Measurements from ENCODE around the gene PALMD. TPM values are rescaled to one million over a fixed set of nuclear protein-coding genes. Genes with fewer than 3 reads are reported as not detected.

PALMD gene
- polyA plus RNA-seq (ENCODE audit: insufficient read length in 4 of 4): 10 to 100 TPM in 1 of 4 donors, 1 to 10 TPM in 3; 1.7 to 25.9 (median 3.5) TPM

- DNase-seq (ENCODE audit: low read depth in 4 of 4, low spot score in 3 of 4): no peak
Measured at GRCh38 chr1:99645699-99646531, at the start of gene PALMD. Gene PALMD, plus strand, starts transcription at chr1:99646113. Its CDS starts 205 bp downstream, at chr1:99646318.

GRCh38 chr1:99598738-99599411 lies 47.0 kb upstream of the PALMD start:
- no peak for DNase-seq (ENCODE audit: low read depth in 4 of 4, low spot score in 3 of 4)

- DNase-seq (ENCODE audit: low read depth in 4 of 4, low spot score in 3 of 4): no peak
Measured at GRCh38 chr1:99599678-99600175, 46.2 kb upstream of the PALMD start.

GRCh38 chr1:99600782-99601181 lies 45.1 kb upstream of the PALMD start:
- DNase-seq (ENCODE audit: low read depth in 4 of 4, low spot score in 3 of 4): no peak

- no peak for DNase-seq (ENCODE audit: low read depth in 4 of 4, low spot score in 3 of 4)
Measured at GRCh38 chr1:99601208-99601607, 44.7 kb upstream of the PALMD start.

GRCh38 chr1:99601709-99602403 lies 44.1 kb upstream of the PALMD start:
- DNase-seq (ENCODE audit: low read depth in 4 of 4, low spot score in 3 of 4): no peak

- no peak for DNase-seq (ENCODE audit: low read depth in 4 of 4, low spot score in 3 of 4)
Measured at GRCh38 chr1:99602404-99602969, 43.4 kb upstream of the PALMD start.

- DNase-seq (ENCODE audit: low read depth in 4 of 4, low spot score in 3 of 4): no peak
Measured at GRCh38 chr1:99603699-99604560, 42.0 kb upstream of the PALMD start.

- DNase-seq (ENCODE audit: low read depth in 4 of 4, low spot score in 3 of 4): no peak
Measured at GRCh38 chr1:99606306-99606705, 39.6 kb upstream of the PALMD start.

- no peak for DNase-seq (ENCODE audit: low read depth in 4 of 4, low spot score in 3 of 4)
Measured at GRCh38 chr1:99607590-99607989, 38.3 kb upstream of the PALMD start.

GRCh38 chr1:99608058-99608457 lies 37.9 kb upstream of the PALMD start:
- no peak for DNase-seq (ENCODE audit: low read depth in 4 of 4, low spot score in 3 of 4)

- DNase-seq (ENCODE audit: low read depth in 4 of 4, low spot score in 3 of 4): no peak
Measured at GRCh38 chr1:99613716-99614115, 32.2 kb upstream of the PALMD start.

GRCh38 chr1:99614728-99615127 lies 31.2 kb upstream of the PALMD start:
- no peak for DNase-seq (ENCODE audit: low read depth in 4 of 4, low spot score in 3 of 4)

GRCh38 chr1:99619583-99619982 lies 26.3 kb upstream of the PALMD start:
- DNase-seq (ENCODE audit: low read depth in 4 of 4, low spot score in 3 of 4): no peak

- no peak for DNase-seq (ENCODE audit: low read depth in 4 of 4, low spot score in 3 of 4)
Measured at GRCh38 chr1:99621340-99621901, 24.5 kb upstream of the PALMD start.

- DNase-seq (ENCODE audit: low read depth in 4 of 4, low spot score in 3 of 4): no peak
Measured at GRCh38 chr1:99622702-99623347, 23.1 kb upstream of the PALMD start.

- no peak for DNase-seq (ENCODE audit: low read depth in 4 of 4, low spot score in 3 of 4)
Measured at GRCh38 chr1:99623554-99623953, 22.4 kb upstream of the PALMD start.

- DNase-seq (ENCODE audit: low read depth in 4 of 4, low spot score in 3 of 4): no peak
Measured at GRCh38 chr1:99627615-99628014, 18.3 kb upstream of the PALMD start.

- DNase-seq (ENCODE audit: low read depth in 4 of 4, low spot score in 3 of 4): no peak
Measured at GRCh38 chr1:99629164-99629563, 16.7 kb upstream of the PALMD start.
